Hypothalamus (tissue), 51 donors: ENCODE measurements around the gene KATNB1.
"Not testable (repeated sequence)": the region's sequence is repeated elsewhere in the genome, so short reads cannot be mapped to it uniquely, and the experiment has no call there.

Experiments
- DNase-seq, 51 donors: peaks; one replicate each; lab custom pipeline; 2025; lab: John Stamatoyannopoulos, UW

Gene KATNB1

GRCh38 chr16:57699899-57700298, 35.7 kb upstream of the KATNB1 start:
- no peak for DNase-seq

GRCh38 chr16:57700781-57701551, 34.6 kb upstream of the KATNB1 start:
- DNase-seq, result no peak

GRCh38 chr16:57701759-57702371, 33.7 kb upstream of the KATNB1 start:
- no peak for DNase-seq

- DNase-seq, result no peak
Observed at GRCh38 chr16:57703416-57704010, 32.1 kb upstream of the KATNB1 start.

- no peak for DNase-seq
Observed at GRCh38 chr16:57704011-57704904, 31.3 kb upstream of the KATNB1 start.

GRCh38 chr16:57704905-57705852, 30.4 kb upstream of the KATNB1 start:
- DNase-seq, result no peak

GRCh38 chr16:57706717-57707116, 28.9 kb upstream of the KATNB1 start:
- no peak for DNase-seq

GRCh38 chr16:57707331-57707730, 28.2 kb upstream of the KATNB1 start:
- DNase-seq, result no peak

GRCh38 chr16:57708168-57708567, 27.4 kb upstream of the KATNB1 start:
- no peak for DNase-seq

GRCh38 chr16:57709663-57710062, 25.9 kb upstream of the KATNB1 start:
- DNase-seq, result no peak

- no peak for DNase-seq
Observed at GRCh38 chr16:57711346-57711745, 24.2 kb upstream of the KATNB1 start.

GRCh38 chr16:57711993-57712392, 23.6 kb upstream of the KATNB1 start:
- DNase-seq, result no peak

GRCh38 chr16:57712569-57712968, 23.0 kb upstream of the KATNB1 start:
- DNase-seq, result not testable (repeated sequence)

GRCh38 chr16:57713596-57713995, 22.0 kb upstream of the KATNB1 start:
- no peak for DNase-seq

GRCh38 chr16:57714047-57714446, 21.5 kb upstream of the KATNB1 start:
- no peak for DNase-seq

- peak in 29 of 51 donors; percentile 2 to 69 (median 23) for DNase-seq
Observed at GRCh38 chr16:57720142-57720575, 15.4 kb upstream of the KATNB1 start.

- no peak for DNase-seq
Observed at GRCh38 chr16:57721356-57722209, 14.0 kb upstream of the KATNB1 start.

- no peak for DNase-seq
Observed at GRCh38 chr16:57722210-57722499, 13.4 kb upstream of the KATNB1 start.

- DNase-seq, result no peak
Observed at GRCh38 chr16:57722651-57723050, 12.9 kb upstream of the KATNB1 start.
